HG03066 (cell line): Measurements from ENCODE around the gene SYT2.
"Not testable (repeated sequence)": the region's sequence is repeated elsewhere in the genome, so short reads cannot be mapped to it uniquely, and the experiment has no call there.

Experiments used
- ATAC-seq: cut with Tn5 transposase; IDR thresholded peaks from one replicate; pipeline ENCODE4 v1.9.1; 2021; ENCODE audit warnings: low read depth; ENCODE audit not compliant: unreplicated experiment

The SYT2 gene

DNA sequence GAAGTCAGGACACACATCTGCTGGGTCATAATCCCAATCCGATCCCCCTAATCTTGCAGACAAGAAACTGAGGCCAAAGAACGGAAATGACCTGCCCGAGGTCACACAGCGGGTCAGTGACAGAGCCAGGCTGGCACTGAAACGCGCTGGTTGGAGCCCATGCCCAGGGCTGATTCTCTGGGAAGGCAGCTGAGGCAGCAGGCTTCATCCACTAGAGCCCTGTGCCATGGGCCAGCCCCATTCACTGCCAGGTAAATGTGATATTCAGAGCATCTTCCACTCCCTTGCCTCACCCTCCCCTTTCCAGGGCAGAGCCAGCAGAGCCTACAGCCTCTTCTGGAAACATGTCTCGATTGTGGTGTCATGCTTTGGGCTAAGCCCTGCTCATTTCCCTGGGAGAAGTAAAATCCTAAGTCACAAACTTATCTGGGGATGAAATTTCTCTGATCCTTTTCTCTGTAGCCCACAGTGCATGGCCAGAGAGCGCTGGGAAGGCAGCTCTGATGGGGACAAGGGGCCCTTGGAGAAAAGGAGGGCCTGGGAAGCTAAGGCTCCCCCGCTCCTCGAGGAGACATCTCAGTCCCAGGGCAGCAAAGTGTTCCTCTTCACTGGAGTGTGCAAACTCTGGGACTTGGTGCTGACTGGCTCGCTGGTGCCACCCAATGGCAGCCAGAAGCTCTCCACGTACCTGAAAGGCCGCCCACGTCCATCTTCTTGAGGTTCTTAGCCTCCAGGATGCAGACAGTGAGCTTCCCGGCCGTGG is 110.4 kb downstream of the SYT2 start:
- no peak for ATAC-seq

DNA sequence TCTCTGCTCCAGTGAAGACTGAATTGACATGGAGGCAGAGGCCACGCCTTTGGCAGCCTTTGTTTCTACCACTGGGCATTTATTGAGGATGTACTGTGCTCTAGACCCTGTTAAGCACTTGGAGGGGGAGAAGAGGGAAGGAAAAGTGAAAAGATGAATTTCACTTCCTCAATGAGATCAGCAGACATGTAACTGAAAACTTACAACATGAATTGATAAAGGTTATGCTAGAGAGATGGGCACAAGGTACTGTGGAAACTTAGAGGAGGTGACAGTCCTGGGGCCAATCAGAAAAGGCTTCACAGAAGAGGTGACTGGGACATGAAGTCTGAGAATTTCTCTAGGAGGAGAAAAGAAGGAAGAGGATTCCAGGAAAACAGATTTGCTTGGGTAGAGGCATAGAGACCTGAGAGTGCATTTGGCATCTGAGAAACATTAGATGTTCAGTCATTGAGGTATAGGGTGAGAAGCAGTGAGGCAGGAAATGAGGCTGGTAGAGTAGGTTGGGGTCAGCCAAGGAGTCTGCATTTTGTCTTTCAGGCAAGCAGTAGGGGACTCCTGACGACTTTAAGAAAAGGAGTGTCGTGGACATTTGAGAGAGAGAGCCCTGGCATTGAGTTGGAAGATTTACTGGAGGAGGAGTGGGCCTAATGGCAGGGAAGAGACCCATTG is 113.0 kb downstream of the SYT2 start:
- ATAC-seq = no peak

DNA sequence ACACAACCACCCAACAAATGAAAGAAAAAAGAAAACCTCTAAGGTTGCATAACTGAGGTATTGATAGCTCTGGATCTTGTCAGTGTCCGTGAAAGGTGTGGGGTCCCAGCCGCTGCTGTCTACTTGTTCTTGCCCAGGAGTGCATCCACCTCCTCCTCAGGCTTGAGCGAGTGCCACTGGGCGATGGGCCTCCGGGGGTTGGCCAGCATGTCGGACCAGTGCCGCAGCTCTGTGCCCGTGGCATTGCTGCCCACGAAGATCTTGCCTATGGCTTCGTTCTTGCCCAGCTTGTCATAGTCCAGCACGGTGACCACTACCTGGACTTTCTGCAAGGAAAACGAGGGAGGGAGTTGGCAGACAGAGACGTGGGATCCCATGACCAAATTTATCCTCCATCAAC is 113.6 kb downstream of the SYT2 start:
- no peak for ATAC-seq

DNA sequence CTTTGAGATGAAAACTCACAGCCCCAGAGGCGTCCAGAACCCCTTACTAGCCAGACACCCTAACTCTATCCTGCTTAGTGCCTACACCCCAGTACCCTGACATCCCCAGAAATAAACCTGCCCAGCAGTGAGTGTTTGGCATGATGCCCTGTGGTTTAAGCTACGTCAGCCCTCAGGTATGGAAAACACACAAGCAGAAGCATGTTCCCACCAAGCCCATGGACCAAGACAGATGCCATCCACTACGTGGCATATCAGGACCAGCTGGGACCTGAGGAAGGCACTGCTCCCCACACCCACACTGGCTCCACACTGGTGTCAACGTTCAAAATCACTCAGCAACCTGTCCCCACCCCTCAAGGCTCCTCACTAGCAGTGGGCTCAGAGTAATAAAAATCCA is 116.4 kb downstream of the SYT2 start:
- no peak for ATAC-seq

DNA sequence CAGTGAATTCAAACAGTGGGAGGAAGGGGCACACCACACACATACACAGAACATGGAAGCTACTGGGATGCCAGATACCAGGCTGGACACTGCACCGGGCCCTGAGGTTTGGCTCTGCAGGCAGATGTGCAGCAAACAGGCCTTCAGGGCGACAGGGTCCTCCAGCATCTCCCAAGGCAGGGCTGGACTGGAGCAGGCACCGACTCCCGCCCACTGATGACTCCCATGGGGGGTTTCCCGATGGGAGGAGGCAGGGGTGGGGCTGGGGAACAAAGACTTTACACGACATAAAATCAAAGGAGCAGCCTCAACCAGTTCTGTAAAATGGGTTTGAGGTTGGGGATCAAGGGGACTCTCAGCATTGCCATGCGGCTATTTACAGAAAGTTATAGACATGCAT is 118.1 kb downstream of the SYT2 start:
- ATAC-seq = no peak

DNA sequence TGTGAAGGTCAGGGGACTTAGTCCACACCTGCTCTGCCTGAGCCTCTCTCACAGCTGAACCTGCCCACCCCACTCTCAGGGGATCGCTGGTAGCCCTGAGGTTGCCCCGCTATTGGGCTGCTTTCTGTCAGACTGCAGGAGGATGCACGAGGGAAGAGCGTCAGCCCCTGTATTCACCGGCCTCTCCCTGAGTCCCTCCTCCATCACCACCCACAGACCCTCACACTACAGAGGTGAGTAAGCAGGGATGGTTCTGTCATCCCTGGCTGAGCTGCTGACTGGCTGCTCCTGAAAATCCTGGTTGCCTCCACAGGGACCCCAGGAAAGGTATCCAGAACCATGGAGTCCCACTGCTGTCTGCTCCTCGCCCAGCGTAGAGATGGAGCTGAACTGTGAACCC is 118.7 kb downstream of the SYT2 start:
- no peak for ATAC-seq

DNA sequence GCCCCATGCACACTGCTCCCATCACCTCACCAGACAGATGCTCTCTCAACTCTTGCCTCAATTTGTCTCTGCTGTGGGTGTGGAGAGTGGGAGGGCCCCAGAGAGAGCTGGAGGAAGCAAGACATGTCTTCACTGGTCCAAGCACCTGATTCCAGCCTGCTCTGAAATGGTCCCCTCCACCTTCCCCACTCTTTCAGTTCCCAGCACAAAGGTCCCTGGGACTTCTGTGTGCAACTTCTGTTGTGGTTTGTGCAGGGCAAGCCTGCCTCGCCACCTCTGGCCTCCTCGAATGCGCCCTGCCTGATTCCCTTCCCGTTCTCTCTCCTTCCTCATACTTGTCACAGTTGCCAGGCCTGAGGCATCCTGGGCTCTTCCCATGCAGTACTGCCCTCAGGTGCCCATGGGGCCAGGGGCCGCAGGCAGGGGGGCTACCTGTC is 119.3 kb downstream of the SYT2 start:
- ATAC-seq = no peak

DNA sequence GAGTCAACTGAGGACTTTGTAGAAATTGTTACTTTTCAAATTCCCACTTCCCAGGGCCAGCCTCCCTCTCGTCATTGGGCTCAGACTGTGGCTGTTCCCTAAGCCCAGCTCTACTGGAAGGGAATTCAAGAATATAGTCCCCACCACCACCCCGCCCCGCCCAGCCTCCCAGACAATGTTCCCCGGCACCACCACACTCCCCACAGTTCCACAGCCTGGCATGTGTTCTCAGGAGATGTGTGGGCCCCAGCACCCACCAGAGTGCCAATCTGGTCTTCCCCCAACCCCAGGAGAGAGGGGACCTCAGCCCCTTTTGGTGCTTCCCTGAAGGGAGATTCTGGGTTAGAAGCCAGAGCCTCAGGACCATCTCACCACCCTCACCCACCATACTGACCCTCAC is 120.1 kb downstream of the SYT2 start:
- ATAC-seq = no peak

DNA sequence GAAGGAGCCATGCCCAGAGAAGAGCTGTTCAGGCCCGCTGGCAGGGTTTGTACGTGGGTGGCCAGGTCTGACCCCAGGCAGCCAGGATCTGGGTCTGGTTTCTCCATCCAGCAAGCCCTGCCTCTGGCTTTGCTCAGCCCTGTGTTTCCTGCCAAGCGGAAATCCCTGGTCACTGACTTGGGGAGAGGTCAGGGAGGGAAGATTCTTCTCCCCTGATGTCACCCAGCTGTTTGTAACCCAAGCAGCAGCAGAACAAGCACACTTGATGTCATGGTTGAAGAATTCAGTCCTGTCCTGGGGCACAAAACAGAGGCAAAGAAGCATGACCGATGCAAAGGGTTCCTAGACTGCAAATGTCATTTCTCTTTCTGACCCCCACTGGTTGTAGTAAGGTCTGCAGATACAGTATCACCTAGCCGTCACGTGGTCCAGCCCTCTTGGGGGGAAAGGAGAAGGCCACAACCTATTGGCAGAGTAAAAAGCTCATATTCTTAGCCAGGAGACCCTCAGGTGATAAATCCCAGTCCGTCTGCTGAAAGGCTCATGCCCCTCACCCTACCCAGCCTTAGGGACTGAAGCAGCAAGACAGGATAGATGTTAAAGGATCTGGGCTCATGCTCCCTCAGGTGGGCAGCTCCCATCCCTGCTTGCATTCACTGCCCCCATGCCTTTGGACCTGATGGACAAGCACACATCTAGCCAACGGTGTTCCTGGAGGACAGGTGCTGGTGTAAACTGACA is 120.9 kb downstream of the SYT2 start:
- no peak for ATAC-seq

DNA sequence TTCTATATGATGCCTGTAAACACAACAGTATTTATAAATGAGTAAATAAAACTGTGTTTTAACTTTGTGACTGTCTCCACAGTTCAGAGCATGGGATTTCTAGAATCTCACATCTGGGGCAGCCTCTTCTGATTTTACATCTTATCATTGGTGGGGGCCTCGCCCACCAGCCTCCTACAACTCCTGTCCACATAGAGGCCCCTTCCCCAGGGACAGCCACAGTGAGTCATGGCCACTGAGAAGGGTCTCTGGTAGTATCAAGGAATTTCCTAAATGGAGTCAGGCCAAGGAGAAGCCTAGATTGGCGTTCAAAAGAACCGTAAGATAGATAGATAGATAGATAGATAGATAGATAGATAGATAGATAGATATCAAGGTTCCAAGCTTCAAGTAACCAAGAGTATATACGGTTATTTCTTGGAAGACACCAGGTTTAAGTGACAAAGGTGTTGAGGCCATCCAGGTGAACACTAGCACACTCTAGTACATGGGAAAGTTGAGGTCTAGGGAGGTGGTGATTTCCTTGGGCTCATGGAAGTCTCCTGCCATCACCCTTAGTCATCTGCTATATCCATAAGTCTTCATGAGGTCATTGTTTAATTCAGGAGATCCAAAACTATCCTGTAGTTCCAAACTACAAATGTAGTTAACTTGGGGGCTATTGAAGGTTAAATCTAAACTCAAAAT is 121.6 kb downstream of the SYT2 start:
- no peak for ATAC-seq

DNA sequence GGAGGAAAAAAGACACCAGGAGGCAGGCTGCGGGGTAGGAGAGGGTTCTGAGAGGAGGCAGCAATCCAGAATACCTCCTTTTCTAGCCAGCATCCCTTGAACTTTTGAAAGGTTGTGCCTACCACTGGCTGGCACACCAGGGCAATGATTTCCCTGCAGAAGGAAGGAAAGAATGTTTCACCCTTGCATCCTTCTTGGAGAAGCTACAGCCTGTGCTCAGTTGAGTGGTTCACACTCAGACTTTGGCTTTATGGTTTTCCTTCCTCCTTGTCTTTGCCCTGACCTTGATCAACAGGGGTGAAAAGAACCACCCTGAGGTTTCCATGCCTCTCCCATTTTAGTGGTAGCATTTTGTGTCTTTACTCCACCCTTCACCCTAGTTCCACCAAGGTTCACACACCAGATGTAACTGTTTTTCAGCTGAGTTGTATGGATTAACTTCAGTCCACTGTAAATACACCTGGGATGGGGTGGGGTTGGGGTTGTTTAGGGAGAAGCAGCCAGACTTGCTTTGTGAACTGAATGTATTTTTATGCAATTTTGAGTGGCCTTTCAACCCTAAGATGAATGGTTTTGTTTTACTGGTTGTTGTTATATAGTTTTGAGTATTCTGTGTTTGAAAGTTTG is 122.3 kb downstream of the SYT2 start:
- no peak for ATAC-seq

DNA sequence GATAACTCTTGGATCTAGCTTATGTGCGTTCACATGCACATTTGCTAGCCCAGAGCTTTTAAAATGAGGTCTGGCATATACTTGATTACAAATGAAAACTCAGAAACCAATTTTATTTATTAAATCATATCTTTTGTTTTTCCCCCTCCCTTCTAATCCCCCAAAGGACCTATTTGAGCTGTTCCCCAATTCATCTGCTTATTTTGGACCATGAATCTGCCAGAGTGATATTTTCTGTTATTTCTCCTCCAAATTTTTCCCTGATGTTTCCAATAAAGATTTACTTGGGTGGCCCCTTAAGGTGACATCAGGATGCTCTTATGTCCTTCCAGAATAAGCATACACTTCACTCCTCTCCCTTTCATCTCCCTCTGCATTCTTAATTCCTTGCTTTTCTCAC is 123.4 kb downstream of the SYT2 start:
- ATAC-seq = no peak

DNA sequence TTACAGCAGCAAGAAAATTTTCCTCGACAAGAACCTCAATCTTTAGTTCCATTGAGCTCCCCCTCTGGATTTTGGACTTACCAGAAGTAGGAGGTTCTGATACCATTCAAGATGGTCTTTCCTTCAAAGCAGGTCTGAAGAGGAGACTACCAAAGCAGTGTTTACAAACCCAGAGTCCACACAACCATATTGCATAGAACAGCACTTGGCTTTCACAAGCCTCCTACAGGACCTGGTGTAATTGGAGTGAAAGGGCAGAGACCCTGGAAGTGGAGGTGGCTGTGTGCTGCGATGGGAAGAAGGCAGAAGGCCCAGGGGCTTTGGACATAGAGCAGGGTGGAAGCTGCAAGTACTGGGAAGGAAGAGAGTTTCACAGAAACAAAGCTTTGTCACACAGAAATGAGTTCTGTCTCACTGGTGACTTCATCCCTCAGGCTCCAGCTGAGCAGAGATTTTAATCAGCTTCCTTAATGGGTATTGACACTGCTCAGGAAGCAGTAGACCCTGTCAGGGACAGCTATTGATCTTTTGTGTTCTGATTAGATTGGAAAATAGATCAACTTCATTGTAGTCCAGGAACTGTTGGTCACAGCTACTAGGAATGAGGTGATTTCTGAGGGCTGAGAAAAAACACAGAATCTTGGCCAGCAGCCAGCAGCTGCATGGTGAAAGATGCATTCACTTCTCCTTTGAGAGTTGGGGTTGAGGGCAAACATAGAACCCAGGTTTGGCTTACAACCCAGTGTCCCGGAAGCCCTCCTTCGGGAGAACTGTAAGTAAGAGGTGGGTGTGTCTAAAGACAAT is 124.0 kb downstream of the SYT2 start:
- no peak for ATAC-seq

DNA sequence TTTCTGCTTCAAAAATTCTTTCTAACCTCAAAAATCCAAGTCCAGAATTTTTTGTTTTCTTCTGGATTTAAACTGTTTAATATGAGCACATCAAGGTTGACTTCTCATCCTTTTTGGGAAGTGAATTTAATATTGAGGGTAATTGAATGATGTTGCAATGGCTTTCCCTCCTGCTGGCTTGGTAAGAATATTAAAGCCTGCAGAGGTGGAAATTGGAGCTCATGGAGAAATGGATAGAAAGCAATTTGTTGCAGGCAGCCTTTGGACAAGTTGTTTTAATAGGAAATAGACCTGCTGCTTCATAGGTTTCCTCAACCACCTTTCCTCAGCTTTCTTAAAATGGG is 124.7 kb downstream of the SYT2 start:
- no peak for ATAC-seq

DNA sequence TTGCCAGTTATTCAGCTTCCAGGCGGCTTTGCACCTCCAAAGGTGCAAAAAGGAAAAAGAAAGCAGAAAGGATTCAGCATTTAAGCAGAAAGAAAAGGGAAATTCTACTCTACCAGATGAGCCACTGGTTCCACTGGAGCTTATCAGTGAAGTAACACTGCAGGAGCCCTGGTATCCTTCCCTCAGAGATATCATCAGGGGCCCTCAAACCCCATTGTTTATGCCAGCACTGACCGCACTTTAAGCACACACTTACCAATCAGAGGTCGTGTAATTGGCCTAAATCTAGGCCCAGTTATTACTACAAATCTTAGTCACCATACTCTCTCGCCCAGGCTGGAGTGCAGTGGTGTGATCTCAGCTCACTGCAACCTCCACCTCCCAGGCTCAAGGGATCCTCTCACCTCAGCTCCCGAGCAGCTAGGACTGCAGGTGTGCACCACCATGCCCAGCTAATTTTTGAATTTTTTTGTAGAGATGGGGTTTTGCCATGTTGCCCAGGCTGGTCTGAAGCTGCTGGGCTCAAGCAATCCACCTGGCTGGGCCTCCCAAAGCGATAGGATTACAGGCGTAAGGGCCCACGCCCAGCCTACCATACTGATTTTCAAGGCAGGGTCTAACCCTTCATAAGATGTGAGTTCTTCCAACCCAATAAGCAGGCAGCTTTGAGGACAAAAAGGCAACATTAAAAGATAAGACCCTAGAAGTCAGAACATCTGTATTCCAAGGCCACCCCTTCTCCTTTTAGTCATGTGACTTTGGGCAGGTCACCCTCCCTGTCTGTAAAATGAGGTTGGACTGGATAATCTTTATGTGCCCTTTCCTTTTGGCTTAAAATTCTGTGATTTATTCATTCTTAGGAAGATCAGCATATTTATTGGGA is 125.3 kb downstream of the SYT2 start:
- ATAC-seq = no peak

DNA sequence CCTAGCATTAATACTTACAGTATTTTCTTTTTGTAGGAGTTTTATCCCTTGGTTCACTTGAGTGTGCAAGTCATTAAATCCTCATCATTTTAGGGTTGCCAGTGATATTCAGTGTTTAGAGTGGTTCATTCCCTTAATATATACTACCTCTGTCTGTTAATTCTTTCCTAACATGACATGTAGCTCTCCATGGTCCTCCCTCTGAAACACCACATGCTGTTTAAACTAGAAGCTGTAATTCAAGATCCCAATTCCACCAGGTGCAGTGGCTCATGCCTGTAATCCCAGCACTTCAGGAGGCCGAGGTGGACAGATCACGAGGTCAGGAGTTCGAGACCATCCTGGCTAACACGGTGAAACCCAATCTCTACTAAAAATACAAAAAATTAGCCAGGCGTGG is 127.9 kb downstream of the SYT2 start:
- ATAC-seq = not testable (repeated sequence)

DNA sequence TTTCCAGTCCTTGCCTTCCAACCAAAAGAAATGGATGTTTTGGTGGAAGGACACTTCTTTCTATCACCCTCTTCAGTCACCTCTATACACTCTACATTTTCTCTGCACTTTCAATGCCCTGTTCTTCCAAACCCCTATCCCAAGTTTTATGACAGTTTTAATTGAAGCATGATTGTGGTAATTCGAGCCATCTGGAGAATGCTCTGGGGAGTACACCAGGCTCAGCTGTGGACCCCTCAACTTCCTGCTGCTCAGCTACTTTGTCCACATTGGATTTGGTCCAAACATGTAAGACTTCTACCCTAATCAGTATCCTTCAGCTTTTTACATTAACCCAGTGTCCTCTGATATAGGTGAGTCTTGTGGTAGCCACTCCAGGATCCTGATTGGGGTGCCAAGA is 129.6 kb downstream of the SYT2 start:
- no peak for ATAC-seq

DNA sequence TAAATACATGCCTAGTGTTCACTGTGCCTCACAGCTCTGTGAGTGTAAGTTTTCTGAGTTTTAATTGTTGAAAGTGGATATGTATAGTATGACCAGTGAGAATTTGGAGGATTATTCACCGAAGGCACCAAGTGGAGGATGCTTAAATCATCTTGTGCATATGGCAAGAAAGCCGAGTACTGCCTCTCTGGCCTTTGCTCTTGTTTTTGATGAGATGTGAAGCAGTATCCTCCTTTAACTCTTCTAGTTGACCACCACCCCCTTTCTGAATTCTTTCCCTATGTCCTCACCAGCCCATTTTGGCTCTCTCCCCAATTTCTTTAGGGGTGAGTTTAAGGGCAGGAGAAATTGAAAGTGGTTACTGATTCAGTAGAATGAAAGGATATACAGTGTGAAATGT is 130.4 kb downstream of the SYT2 start:
- no peak for ATAC-seq

DNA sequence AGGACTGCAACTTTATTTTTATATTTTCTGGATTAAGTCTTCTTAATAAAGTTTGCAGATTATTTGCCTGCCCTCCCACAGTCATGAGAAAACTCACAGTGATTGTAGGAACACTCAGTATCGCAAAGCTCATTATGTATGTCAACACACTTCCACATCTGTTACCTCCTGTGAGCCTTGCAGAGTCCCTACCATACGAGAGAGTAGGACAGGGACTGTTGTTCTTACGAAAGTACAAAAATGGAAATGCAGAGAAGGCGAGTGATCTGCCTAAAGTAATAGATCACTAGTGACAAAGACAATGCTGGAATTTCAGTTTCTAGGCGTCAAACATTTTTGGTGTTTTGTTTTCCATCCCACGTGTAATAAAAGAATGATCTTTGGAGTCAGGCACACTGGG is 131.7 kb downstream of the SYT2 start:
- ATAC-seq = no peak
